H1 (cell line): ENCODE data around the gene CEP72. TPM values are rescaled to one million over a fixed set of nuclear protein-coding genes. Genes with fewer than 3 reads are reported as not detected.

Experiments
- CTCF ChIA-PET: fragments of 300-600 bp; sonication (Branson Sonifier 250); formaldehyde crosslinking; loops from one replicate; lab custom pipeline; 2021; ENCODE audit not compliant: partially characterized antibody; lab: Charles Lee
- POLR2A ChIA-PET: fragments of 300-600 bp; sonication (Branson Sonifier 250); formaldehyde crosslinking; loops from one replicate; lab custom pipeline; 2021; ENCODE audit warnings: inconsistent platforms; ENCODE audit not compliant: partially characterized antibody; lab: Charles Lee
- DNase-seq, 2 experiments: peaks; one replicate each; pipeline versions ENCODE4 v3.0.0 to v3.0.0-alpha.2; 2010 to 2022; ENCODE audit warnings: low spot score in 2 of 2, low read depth in 1 of 2, mixed read lengths in 1 of 2
- FAIRE-seq: peaks from 2 replicates; lab custom pipeline; 2011; peaks lifted over from hg19 to GRCh38; lab: Jason Lieb, UNC
- H2AFZ ChIP-seq: 2 replicates; pipeline ENCODE4 v1.8.1; 2012; ENCODE audit warnings: low read length, inconsistent platforms
- H2AK5ac ChIP-seq: 2 replicates; pipeline ENCODE4 v1.6.1; 2013; ENCODE audit warnings: low read depth, low read length
- H2BK120ac ChIP-seq: replicated peaks from 2 replicates; pipeline ENCODE3; 2013; ENCODE audit warnings: low read depth, low read length, inconsistent platforms
- H2BK12ac ChIP-seq: 2 replicates; pipeline ENCODE4 v1.6.1; 2013; ENCODE audit warnings: low read depth, low read length
- H2BK15ac ChIP-seq: 2 replicates; pipeline ENCODE4 v1.6.1; 2013; ENCODE audit warnings: low read length
- H2BK20ac ChIP-seq: 2 replicates; pipeline ENCODE4 v1.6.1; 2013; ENCODE audit warnings: low read length
- H2BK5ac ChIP-seq: 2 replicates; pipeline ENCODE4 v1.6.1; 2013; ENCODE audit warnings: low read depth, low read length
- H3K14ac ChIP-seq: 2 replicates; pipeline ENCODE4 v1.6.1; 2013; ENCODE audit warnings: inconsistent platforms; ENCODE audit not compliant: insufficient read length
- H3K18ac ChIP-seq: 2 replicates; pipeline ENCODE4 v1.6.1; 2013; ENCODE audit warnings: low read length; ENCODE audit errors: extremely low read depth
- H3K23ac ChIP-seq: 2 replicates; pipeline ENCODE4 v1.6.1; 2013; ENCODE audit warnings: inconsistent platforms; ENCODE audit not compliant: insufficient read length
- H3K23me2 ChIP-seq: 2 replicates; pipeline ENCODE4 v1.6.1; 2013; ENCODE audit warnings: low read depth, low read length
- H3K27ac ChIP-seq: 2 replicates; pipeline ENCODE4 v1.6.1; 2011; ENCODE audit warnings: low read depth, low read length, inconsistent platforms
- H3K27me3 ChIP-seq, 4 experiments: replicated peaks in 1 of 4; 1 replicate in 1 of 4; 2 replicates in 3 of 4; pipeline versions ENCODE4 v1.6.1 to v1.8.1; 2011 to 2013; ENCODE audit warnings: low read length in 3 of 4, mild to moderate bottlenecking in 3 of 4, inconsistent platforms in 2 of 4, mixed read lengths in 2 of 4, moderate library complexity in 1 of 4; ENCODE audit not compliant: control insufficient read depth in 3 of 4, insufficient read depth in 3 of 4; ENCODE audit errors: extremely low read depth in 1 of 4
- H3K36me3 ChIP-seq, 4 experiments: 2 replicates each; pipeline versions ENCODE4 v1.6.1 to v1.8.1; 2011 to 2013; ENCODE audit warnings: mild to moderate bottlenecking in 4 of 4, low read length in 3 of 4, moderate library complexity in 2 of 4, control low read depth in 1 of 4, inconsistent platforms in 1 of 4; ENCODE audit not compliant: insufficient read depth in 4 of 4, control insufficient read depth in 2 of 4
- H3K4ac ChIP-seq: replicated peaks from 2 replicates; pipeline ENCODE3; 2013; ENCODE audit warnings: low read length, low read depth, mixed read lengths, inconsistent platforms; ENCODE audit not compliant: insufficient read length
- H3K4me1 ChIP-seq, 4 experiments: replicated peaks in 1 of 4; 1 replicate in 1 of 4; 2 replicates in 3 of 4; pipeline versions ENCODE4 v1.6.1 to v1.8.1; 2011 to 2013; ENCODE audit warnings: low read length in 3 of 4, inconsistent platforms in 2 of 4, mixed read lengths in 1 of 4; ENCODE audit not compliant: insufficient read depth in 4 of 4, control insufficient read depth in 3 of 4
- H3K4me2 ChIP-seq, 2 experiments: 2 replicates each; pipeline versions ENCODE4 v1.6.1 to v1.8.1; 2011 to 2013; ENCODE audit warnings: low read depth in 2 of 2, low read length in 2 of 2, control low read depth in 1 of 2, inconsistent platforms in 1 of 2, mild to moderate bottlenecking in 1 of 2; ENCODE audit not compliant: insufficient read depth in 1 of 2
- H3K4me3 ChIP-seq, 4 experiments: fragments of 200-600, 300-600 bp in 1 of 4; sonication (generic), shearing (Covaris generic), sonication (Bioruptor Twin) in 1 of 4; 2 replicates each; pipeline versions ENCODE4 v1.5.1 to v1.8.1; 2011 to 2016; ENCODE audit warnings: low read length in 4 of 4, low read depth in 3 of 4, control low read depth in 2 of 4, inconsistent platforms in 2 of 4, mild to moderate bottlenecking in 2 of 4, mixed read lengths in 1 of 4, moderate library complexity in 1 of 4; ENCODE audit not compliant: insufficient read depth in 2 of 4; ENCODE audit errors: extremely low read depth in 1 of 4
- H3K56ac ChIP-seq: replicated peaks from 2 replicates; pipeline ENCODE3; 2013; ENCODE audit warnings: low read depth, mild to moderate bottlenecking, mixed read lengths, low read length, inconsistent platforms; ENCODE audit not compliant: insufficient read length
- H3K79me1 ChIP-seq: 2 replicates; pipeline ENCODE4 v1.6.1; 2013; ENCODE audit warnings: low read depth, low read length, control low read depth
- H3K79me2 ChIP-seq, 2 experiments: 2 replicates each; pipeline versions ENCODE4 v1.6.1 to v1.8.1; 2012 to 2013; ENCODE audit warnings: low read length in 2 of 2, mild to moderate bottlenecking in 2 of 2, inconsistent platforms in 1 of 2; ENCODE audit not compliant: insufficient read depth in 2 of 2, control insufficient read depth in 1 of 2
- H3K9ac ChIP-seq, 4 experiments: replicated peaks in 1 of 4; 1 replicate in 1 of 4; 2 replicates in 3 of 4; pipeline versions ENCODE4 v1.6.1 to v1.8.1; 2011 to 2013; ENCODE audit warnings: low read depth in 3 of 4, low read length in 3 of 4, control low read depth in 2 of 4, mild to moderate bottlenecking in 2 of 4, moderate library complexity in 2 of 4, inconsistent platforms in 1 of 4; ENCODE audit errors: extremely low read depth in 1 of 4
- H3K9me3 ChIP-seq, 2 experiments: 2 replicates each; pipeline versions ENCODE4 v1.6.1 to v1.8.1; 2012 to 2013; ENCODE audit warnings: mild to moderate bottlenecking in 2 of 2, moderate library complexity in 2 of 2, control low read depth in 1 of 2, inconsistent platforms in 1 of 2, low read depth in 1 of 2, low read length in 1 of 2, mixed read lengths in 1 of 2; ENCODE audit not compliant: insufficient read depth in 2 of 2
- H4K20me1 ChIP-seq, 2 experiments: replicated peaks in 1 of 2; 2 replicates each; pipeline versions ENCODE3 to v1.8.1; 2011 to 2013; ENCODE audit warnings: inconsistent platforms in 2 of 2, low read length in 2 of 2, mild to moderate bottlenecking in 1 of 2; ENCODE audit not compliant: insufficient read depth in 2 of 2, control insufficient read depth in 1 of 2
- H4K5ac ChIP-seq: 2 replicates; pipeline ENCODE4 v1.6.1; 2013; ENCODE audit warnings: low read length, low read depth, mixed read lengths, inconsistent platforms; ENCODE audit not compliant: insufficient read length
- H4K8ac ChIP-seq: 2 replicates; pipeline ENCODE4 v1.8.0; 2013; ENCODE audit warnings: mild to moderate bottlenecking, moderate library complexity, low read length, inconsistent platforms; ENCODE audit not compliant: insufficient read depth; ENCODE audit errors: extremely low read depth
- H4K91ac ChIP-seq: replicated peaks from 2 replicates; pipeline ENCODE3; 2013; ENCODE audit warnings: low read length, mixed read lengths, inconsistent platforms; ENCODE audit not compliant: insufficient read length
- BACH1 ChIP-seq: IDR thresholded peaks from 2 replicates; pipeline ENCODE4 v1.6.1; 2012; ENCODE audit warnings: low read length, improper control_type of control experiment
- CEBPB ChIP-seq: IDR thresholded peaks from 2 replicates; pipeline ENCODE4 v1.6.1; 2012; ENCODE audit warnings: low read depth, low read length
- EZH2 ChIP-seq: fragments of 200-600 bp; sonication (generic); IDR thresholded peaks from 2 replicates; pipeline ENCODE4 v1.7.1; 2012; ENCODE audit warnings: low read depth, mild to moderate bottlenecking, moderate library complexity, low read length, inconsistent platforms; ENCODE audit not compliant: severe bottlenecking
- JUN ChIP-seq: IDR thresholded peaks from 2 replicates; pipeline ENCODE4 v1.6.1; 2011; ENCODE audit warnings: low read depth, mild to moderate bottlenecking, improper control_type of control experiment, low read length
- MAFK ChIP-seq: IDR thresholded peaks from 2 replicates; pipeline ENCODE4 v1.6.1; 2012; ENCODE audit warnings: low read depth, mild to moderate bottlenecking, improper control_type of control experiment, low read length
- RNF2 ChIP-seq: fragments of 200-900, 300-1000 bp; sonication (generic); IDR thresholded peaks from 2 replicates; pipeline ENCODE4 v1.7.1; 2016; ENCODE audit warnings: borderline replicate concordance, low read depth, mild to moderate bottlenecking, antibody characterized with exemption, low read length; ENCODE audit not compliant: poor library complexity, severe bottlenecking; ENCODE audit errors: missing control alignments
- SIX5 ChIP-seq: IDR thresholded peaks from 2 replicates; pipeline ENCODE4 v1.6.1; 2011; ENCODE audit warnings: mild to moderate bottlenecking, low read depth, low read length
- SUZ12 ChIP-seq: fragments of 200-600 bp; sonication (generic); IDR thresholded peaks from 2 replicates; pipeline ENCODE4 v1.6.1; 2012; ENCODE audit warnings: mild to moderate bottlenecking, inconsistent platforms, low read length, moderate library complexity, mixed read lengths
- USF2 ChIP-seq: IDR thresholded peaks from 2 replicates; pipeline ENCODE4 v1.6.1; 2011; ENCODE audit warnings: low read length, improper control_type of control experiment
- whole genome bisulfite sequencing, 2 experiments: shearing (Covaris generic) in 1 of 2; methylation state at CpG; one replicate each; pipeline versions ENCODE4 v1.1.6 to v1.1.7; 2013 to 2015; ENCODE audit warnings: low lambda C conversion rate in 2 of 2, mixed read lengths in 2 of 2, inconsistent platforms in 1 of 2, low coverage in 1 of 2, missing lambda C conversion rate in 1 of 2; ENCODE audit not compliant: insufficient replicate concordance in 2 of 2, insufficient coverage in 1 of 2, insufficient read length in 1 of 2; ENCODE audit errors: extremely low coverage in 1 of 2, missing lambda C conversion rate in 1 of 2; 5-methylcytosine and 5-hydroxymethylcytosine counted together
- polyA plus RNA-seq, 7 experiments: library from polyadenylated mRNA; depleted of rRNA in 3 of 7; stranded (reverse) in 5 of 7; unstranded in 2 of 7; fragments of >200 nt in 5 of 7; fragments of 200-250 nt in 2 of 7; gene quantifications; 1 replicate in 5 of 7; 2 replicates in 1 of 7; 4 replicates in 1 of 7; pipeline versions ENCODE4 v1.2.1 to v1.2.3, GENCODE V29; 2011 to 2013; ENCODE audit warnings: missing spikeins in 2 of 7, mixed read lengths in 2 of 7
- total RNA-seq: library from RNA; stranded (reverse); fragmentation: NEBNext Ultra II Directional; extraction: Animal tissue kit (Norgen Biotek cat#: 25700); gene quantifications from 2 replicates; pipeline ENCODE4 v1.2.1, GENCODE V29; 2021

CEP72 gene
- total and polyA plus RNA-seq, 2 of the 8 experiments (the other 6 are each of a cell fraction or from before 2014, with no cell fraction given), result 13.1 to 19.6 TPM

- FAIRE-seq, result no peak
- no peak overlapping the region for H3K23ac ChIP-seq
- H2AFZ ChIP-seq, result no peak overlapping the region
- H4K5ac ChIP-seq, result no peak overlapping the region
- no peaks in the 10 kb centered on the region for H3K23me2 ChIP-seq
- H2BK15ac ChIP-seq, result no peak overlapping the region
- peaks cover 0 to 13% of the 10 kb centered on the region in 2 experiments for H4K20me1 ChIP-seq
- no peaks in the 10 kb centered on the region for H3K9me3 ChIP-seq
- no peak overlapping the region for H3K27ac ChIP-seq
- no peak overlapping the region for H2BK120ac ChIP-seq
- H3K4me2 ChIP-seq, result no peak overlapping the region
- no peak overlapping the region for H2AK5ac ChIP-seq
- no peak overlapping the region for H3K4ac ChIP-seq
- no peak overlapping the region for H3K14ac ChIP-seq
- no peak overlapping the region for H2BK20ac ChIP-seq
- no peak overlapping the region for H4K91ac ChIP-seq
- H3K27me3 ChIP-seq, result no peaks in the 10 kb centered on the region
- ChIA-PET CTCF (interaction anchor here (0.9 to 1.6 kb wide), 2 partner anchors 18 to 47 kb away, joined by 3 to 4 read pairs; no protein-coding TSS in a partner anchor), POLR2A (interaction anchor here (1.3 kb wide), 1 partner anchor 16 kb away, joined by 3 read pairs; no protein-coding TSS in a partner anchor)
- no peak overlapping the region for H3K4me3 ChIP-seq
- no peaks in the 10 kb centered on the region for H3K4me1 ChIP-seq
- H2BK12ac ChIP-seq, result no peak overlapping the region
- peaks cover 20 to 47% (median 41%) of the 10 kb centered on the region in 4 experiments; a peak in 7 of 8 replicates for H3K36me3 ChIP-seq
- no peak overlapping the region for H3K56ac ChIP-seq
- no peak overlapping the region for H3K9ac ChIP-seq
- 92% methylated on average over 18 of the region's 29 CpGs; no CpG with 5 or more reads in 1 of the 2 experiments for WGBS, 2 experiments
- H2BK5ac ChIP-seq, result no peak overlapping the region
- no peak overlapping the region for H3K18ac ChIP-seq
- no peak overlapping the region for H4K8ac ChIP-seq
- H3K79me2 ChIP-seq, result no peaks in the 10 kb centered on the region
- peak in 1 of 2 experiments; percentile 38 for DNase-seq
- H3K79me1 ChIP-seq, result no peaks in the 10 kb centered on the region
- no peak for TF ChIP-seq SIX5
- no peak for TF ChIP-seq SUZ12
- TF ChIP-seq USF2, result no peak
- no peak for TF ChIP-seq JUN
- TF ChIP-seq CEBPB, result no peak
- TF ChIP-seq RNF2, result no peak
- no peak for TF ChIP-seq MAFK
- TF ChIP-seq BACH1, result no peak
- no peak for TF ChIP-seq EZH2
These were observed 26.5 kb downstream of the CEP72 start for GRCh38 chr5:638501-639252.
